HEK293T (cell line): ENCODE measurements around the gene TRIM24.

Source experiments
- CTCF ChIA-PET: fragments of 350-600 bp; formaldehyde crosslinking; extraction: SDS; loops from one replicate; lab custom pipeline; 2021; ENCODE audit warnings: antibody characterized with exemption, inconsistent platforms; lab: Yijun Ruan, JAX
- POLR2A ChIA-PET: fragments of 350-600 bp; formaldehyde crosslinking; extraction: SDS; loops from one replicate; lab custom pipeline; 2020; ENCODE audit warnings: antibody characterized with exemption, inconsistent platforms; lab: Yijun Ruan, JAX
- DNase-seq: peaks from one replicate; pipeline ENCODE4 v3.0.0; 2012; ENCODE audit warnings: mixed read lengths; ENCODE audit errors: extremely low spot score
- ARNT ChIP-seq: fragments of 450-650 bp; IDR thresholded peaks from 2 replicates; pipeline ENCODE4 v1.6.1; 2017; ENCODE audit warnings: mild to moderate bottlenecking
- BHLHE40 ChIP-seq: fragments of 450-650 bp; IDR thresholded peaks from 2 replicates; pipeline ENCODE4 v1.6.1; 2016; ENCODE audit warnings: mild to moderate bottlenecking, moderate library complexity, borderline replicate concordance
- CTBP1 ChIP-seq: fragments of 450-650 bp; IDR thresholded peaks from 2 replicates; pipeline ENCODE4 v1.6.1; 2016; ENCODE audit warnings: borderline replicate concordance
- ELF4 ChIP-seq: fragments of 450-650 bp; IDR thresholded peaks from 2 replicates; pipeline ENCODE4 v1.6.1; 2017; ENCODE audit warnings: antibody characterized with exemption
- FOXA1 ChIP-seq: fragments of 450-650 bp; IDR thresholded peaks from 2 replicates; pipeline ENCODE4 v1.6.1; 2016; ENCODE audit warnings: mild to moderate bottlenecking
- FOXK2 ChIP-seq: fragments of 450-650 bp; IDR thresholded peaks from 2 replicates; pipeline ENCODE4 v1.6.1; 2016; ENCODE audit warnings: mild to moderate bottlenecking
- FOXM1 ChIP-seq: fragments of 450-650 bp; IDR thresholded peaks from 2 replicates; pipeline ENCODE4 v1.6.1; 2017; ENCODE audit warnings: mild to moderate bottlenecking, borderline replicate concordance
- HDGF ChIP-seq: fragments of 450-650 bp; IDR thresholded peaks from 2 replicates; pipeline ENCODE4 v1.6.1; 2017; ENCODE audit warnings: antibody characterized with exemption, borderline replicate concordance
- L3MBTL2 ChIP-seq: fragments of 450-650 bp; conservative IDR thresholded peaks from 2 replicates; pipeline ENCODE4 v1.6.1; 2016; ENCODE audit warnings: mild to moderate bottlenecking
- LEF1 ChIP-seq: fragments of 450-650 bp; IDR thresholded peaks from 2 replicates; pipeline ENCODE4 v1.6.1; 2017; ENCODE audit warnings: mild to moderate bottlenecking, borderline replicate concordance
- NFRKB ChIP-seq: fragments of 450-650 bp; IDR thresholded peaks from 2 replicates; pipeline ENCODE4 v1.6.1; 2016; ENCODE audit warnings: mild to moderate bottlenecking, moderate library complexity
- PKNOX1 ChIP-seq: fragments of 450-650 bp; IDR thresholded peaks from 2 replicates; pipeline ENCODE4 v1.6.1; 2016
- SP1 ChIP-seq: fragments of 450-650 bp; IDR thresholded peaks from 2 replicates; pipeline ENCODE4 v1.6.1; 2017
- SUZ12 ChIP-seq: fragments of 450-650 bp; IDR thresholded peaks from 2 replicates; pipeline ENCODE4 v1.6.1; 2016; ENCODE audit warnings: mild to moderate bottlenecking
- TARDBP ChIP-seq: fragments of 450-650 bp; IDR thresholded peaks from 2 replicates; pipeline ENCODE4 v1.6.1; 2016
- ZNF384 ChIP-seq: fragments of 450-650 bp; IDR thresholded peaks from 2 replicates; pipeline ENCODE4 v1.6.1; 2016

Gene TRIM24

DNA sequence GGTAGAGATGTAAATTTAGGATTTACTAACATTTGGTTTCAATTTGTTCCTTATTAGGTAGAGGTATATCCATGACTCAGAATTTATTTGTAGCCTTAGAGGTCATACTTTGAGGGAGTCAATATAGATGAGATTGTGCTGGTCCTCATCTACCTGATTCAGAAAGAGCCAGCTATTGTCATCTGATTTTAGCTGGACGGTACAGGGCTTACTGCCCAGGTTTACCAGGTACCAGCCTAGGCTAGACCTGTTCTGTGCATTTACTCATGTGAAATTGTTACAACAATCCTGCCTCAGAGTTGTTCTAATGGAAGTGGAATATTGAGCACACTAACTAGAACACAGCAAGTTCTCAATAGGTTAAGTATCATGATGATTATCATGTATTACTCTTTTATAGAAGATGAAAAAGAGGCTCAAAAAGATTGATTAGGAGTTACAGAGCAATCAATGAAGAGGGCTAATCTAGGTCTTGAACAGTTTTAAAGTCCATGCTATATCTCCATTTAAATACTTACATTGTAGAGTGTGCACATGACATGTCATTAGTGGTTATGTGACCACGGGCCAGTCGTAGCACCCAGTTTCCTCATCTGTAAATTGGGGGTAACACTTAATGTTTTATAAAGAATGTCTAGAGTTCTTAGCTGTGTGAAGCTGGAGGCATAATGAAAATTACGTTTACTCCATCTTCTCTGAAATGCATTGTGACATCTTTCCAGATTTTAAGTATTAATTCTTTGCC lies 42.1 kb downstream of the TRIM24 start:
- ChIA-PET POLR2A (no interaction called here), CTCF (interaction anchor here (0.7 kb wide), 1 partner anchor 480 kb away, joined by 3 read pairs; no protein-coding TSS in a partner anchor)
- no peak for TF ChIP-seq ARNT
- TF ChIP-seq LEF1: no peak
- no peak for DNase-seq

DNA sequence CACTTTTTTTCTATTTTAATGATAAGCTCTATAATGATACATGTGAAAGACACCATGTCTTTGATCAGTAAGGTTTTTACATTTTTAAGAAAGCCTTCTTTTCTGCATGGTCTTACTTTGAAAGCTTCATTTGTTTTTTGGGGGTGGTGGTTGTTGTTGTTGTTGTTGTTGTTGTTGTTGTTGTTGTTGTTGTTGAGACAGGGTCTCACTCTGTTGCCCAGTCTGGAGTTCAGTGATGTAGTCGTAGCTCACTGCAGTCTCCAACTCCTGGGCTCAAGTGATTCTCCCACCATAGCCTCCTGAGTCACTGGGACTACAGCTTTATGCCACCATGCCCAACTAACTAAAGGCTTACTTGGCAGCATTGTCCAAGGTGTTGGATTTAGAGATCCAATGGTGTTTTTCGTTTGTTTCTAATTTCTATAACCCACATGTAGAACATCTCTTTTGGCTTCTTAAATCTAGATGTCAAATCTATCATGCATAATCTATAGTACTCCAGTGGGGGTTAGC lies 45.4 kb downstream of the TRIM24 start:
- TF ChIP-seq BHLHE40 (no peak), L3MBTL2 (no peak), FOXA1 (no peak), SP1 (no peak), LEF1 (no peak), ELF4 (no peak), ZNF384 (no peak), FOXK2 (no peak), PKNOX1 (no peak)
- CTCF ChIA-PET: interaction anchor here (0.6 kb wide), 1 partner anchor 498 kb away, joined by 8 read pairs; no protein-coding TSS in a partner anchor
- POLR2A ChIA-PET: no interaction called here
- DNase-seq: no peak

- no peak for DNase-seq
- CTCF ChIA-PET: no interaction called here
- POLR2A ChIA-PET: no interaction called here
- no peak for TF ChIP-seq NFRKB
- no peak for TF ChIP-seq ELF4
- TF ChIP-seq L3MBTL2: no peak
- TF ChIP-seq LEF1: no peak
- no peak for TF ChIP-seq CTBP1
- no peak for TF ChIP-seq PKNOX1
- no peak for TF ChIP-seq HDGF
- TF ChIP-seq FOXM1: no peak
- TF ChIP-seq BHLHE40: no peak
- no peak for TF ChIP-seq SUZ12
- TF ChIP-seq TARDBP: no peak
- TF ChIP-seq FOXK2: no peak
- no peak for TF ChIP-seq ARNT
- TF ChIP-seq SP1: no peak
These were observed 46.7 kb downstream of the TRIM24 start for GRCh38 chr7:138506764-138507163.

DNA sequence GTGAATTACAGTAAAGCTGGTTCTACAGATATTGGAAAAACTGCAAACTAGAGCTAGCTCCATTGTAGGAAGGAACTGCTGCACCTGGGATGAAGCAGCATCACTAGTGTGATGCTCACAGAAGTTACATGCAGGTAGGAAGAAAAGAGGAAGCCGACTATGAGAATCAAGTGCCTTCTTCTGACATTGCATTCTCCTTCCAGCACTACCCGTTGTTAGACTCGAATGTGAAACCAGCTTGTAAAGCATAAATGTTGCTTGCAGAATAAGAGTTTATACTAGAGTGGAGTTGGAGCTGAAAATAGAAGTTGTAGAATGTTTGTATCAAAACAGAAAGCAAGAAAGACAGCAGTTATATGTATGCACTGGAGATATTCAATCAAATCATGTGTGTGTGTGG lies 49.9 kb downstream of the TRIM24 start:
- ChIA-PET CTCF (no interaction called here), POLR2A (no interaction called here)
- TF ChIP-seq CTBP1 (no peak), L3MBTL2 (no peak), FOXK2 (no peak), LEF1 (no peak), ZNF384 (no peak), ARNT (no peak), TARDBP (no peak), FOXM1 (no peak), HDGF (no peak), SUZ12 (no peak), ELF4 (no peak), SP1 (no peak), PKNOX1 (no peak), NFRKB (no peak), BHLHE40 (no peak), FOXA1 (no peak)
- no peak for DNase-seq

- POLR2A ChIA-PET: no interaction called here
These were observed 52.2 kb downstream of the TRIM24 start for GRCh38 chr7:138512092-138512858.

More at GRCh38 chr7:138512092-138512858, 52.2 kb downstream of the TRIM24 start:
- TF ChIP-seq ARNT: no peak
- no peak for TF ChIP-seq L3MBTL2
- no peak for TF ChIP-seq HDGF
- no peak for TF ChIP-seq ELF4
- no peak for TF ChIP-seq FOXA1
- no peak for TF ChIP-seq LEF1
- no peak for TF ChIP-seq SUZ12
- no peak for TF ChIP-seq FOXK2
- TF ChIP-seq PKNOX1: no peak
- TF ChIP-seq FOXM1: no peak
- no peak for TF ChIP-seq NFRKB
- TF ChIP-seq BHLHE40: no peak
- no peak for TF ChIP-seq CTBP1
- TF ChIP-seq TARDBP: no peak
- TF ChIP-seq ZNF384: no peak
- no peak for DNase-seq
- CTCF ChIA-PET: no interaction called here
